Smooth muscle cell (in vitro differentiated cells): Measurements from ENCODE around the gene CEP19. TPM values are rescaled to one million over a fixed set of nuclear protein-coding genes. Genes with fewer than 3 reads are reported as not detected.

ENCODE experiments used
- DNase-seq: peaks from one replicate; lab custom pipeline; 2025; ENCODE audit not compliant: unreplicated experiment; lab: John Stamatoyannopoulos, UW
- H2AFZ ChIP-seq: fragments of 200-600 bp; sonication (generic); 2 replicates; pipeline ENCODE4 v1.6.0; 2016; ENCODE audit warnings: antibody characterized with exemption, low read depth, mild to moderate bottlenecking
- H3F3A ChIP-seq: fragments of 200-600 bp; sonication (generic); 2 replicates; pipeline ENCODE4 v1.6.0; 2017; ENCODE audit warnings: antibody characterized with exemption, low read depth
- H3K27ac ChIP-seq: fragments of 200-600 bp; sonication (generic); 2 replicates; pipeline ENCODE4 v1.5.1; 2016; ENCODE audit warnings: low read depth, mild to moderate bottlenecking
- H3K27me3 ChIP-seq: fragments of 200-600 bp; sonication (generic); 2 replicates; pipeline ENCODE4 v1.6.1; 2016; ENCODE audit warnings: low read depth, mild to moderate bottlenecking
- H3K36me3 ChIP-seq: fragments of 200-600 bp; sonication (generic); 2 replicates; pipeline ENCODE4 v1.5.1; 2016; ENCODE audit warnings: low read depth
- H3K4me1 ChIP-seq: fragments of 200-600 bp; sonication (generic); 2 replicates; pipeline ENCODE4 v1.5.1; 2016; ENCODE audit warnings: low read depth
- H3K4me2 ChIP-seq: fragments of 200-600 bp; sonication (generic); 2 replicates; pipeline ENCODE4 v1.6.0; 2016; ENCODE audit warnings: mild to moderate bottlenecking
- H3K4me3 ChIP-seq: fragments of 200-600 bp; sonication (generic); 2 replicates; pipeline ENCODE4 v1.5.1; 2016; ENCODE audit warnings: mild to moderate bottlenecking
- H3K79me2 ChIP-seq: fragments of 200-600 bp; sonication (generic); 2 replicates; pipeline ENCODE4 v1.6.0; 2016; ENCODE audit warnings: low read depth, mild to moderate bottlenecking
- H3K9ac ChIP-seq: fragments of 200-600 bp; sonication (generic); 2 replicates; pipeline ENCODE4 v1.6.0; 2016; ENCODE audit warnings: low read depth
- H3K9me3 ChIP-seq: fragments of 200-600 bp; sonication (generic); replicated peaks from 2 replicates; pipeline ENCODE4 v1.5.1; 2016; ENCODE audit warnings: low read depth
- H4K20me1 ChIP-seq: fragments of 200-600 bp; sonication (generic); 2 replicates; pipeline ENCODE4 v1.6.0; 2016; ENCODE audit warnings: low read depth
- CTCF ChIP-seq: fragments of 200-600 bp; sonication (generic); IDR thresholded peaks from 2 replicates; pipeline ENCODE4 v1.5.1; 2017; ENCODE audit warnings: borderline replicate concordance, mild to moderate bottlenecking, antibody characterized with exemption; ENCODE audit not compliant: insufficient read depth, poor library complexity, severe bottlenecking
- WGBS: methylation state at CpG from one replicate; pipeline ENCODE4 v1.1.7; 2016; ENCODE audit warnings: low lambda C conversion rate; 5-methylcytosine and 5-hydroxymethylcytosine counted together
- polyA plus RNA-seq: library from polyadenylated mRNA; unstranded; fragments of >200 nt; fragmentation: Nextera tagmentation; extraction: Ambion mirVana; gene quantifications from 2 replicates; pipeline ENCODE4 v1.2.1, GENCODE V29; 2016
- total RNA-seq: library from RNA; depleted of rRNA; stranded (reverse); fragments of >200 nt; gene quantifications from 2 replicates; pipeline ENCODE4 v1.2.3, GENCODE V29; 2014

CEP19 gene
- total and polyA plus RNA-seq, 2 experiments from 2014 or later, result 0.63 to 6.5 TPM

GRCh38 chr3:196700801-196701200, 11.2 kb downstream of the CEP19 start:
- no peak for DNase-seq
- Histone ChIP-seq H3K9me3 (no peaks in the 10 kb centered on the region), H4K20me1 (no peaks in the 10 kb centered on the region), H3K9ac (no peak overlapping the region), H3K36me3 (no peaks in the 10 kb centered on the region), H2AFZ (no peak overlapping the region), H3K27me3 (no peaks in the 10 kb centered on the region), H3K27ac (no peak overlapping the region), H3K4me3 (no peak overlapping the region), H3K4me2 (no peak overlapping the region), H3K4me1 (no peaks in the 10 kb centered on the region), H3F3A (no peaks in the 10 kb centered on the region), H3K79me2 (no peaks in the 10 kb centered on the region)
- 90% methylated on average over 4 of the region's 4 CpGs for whole genome bisulfite sequencing
- no peak for TF ChIP-seq CTCF

DNA sequence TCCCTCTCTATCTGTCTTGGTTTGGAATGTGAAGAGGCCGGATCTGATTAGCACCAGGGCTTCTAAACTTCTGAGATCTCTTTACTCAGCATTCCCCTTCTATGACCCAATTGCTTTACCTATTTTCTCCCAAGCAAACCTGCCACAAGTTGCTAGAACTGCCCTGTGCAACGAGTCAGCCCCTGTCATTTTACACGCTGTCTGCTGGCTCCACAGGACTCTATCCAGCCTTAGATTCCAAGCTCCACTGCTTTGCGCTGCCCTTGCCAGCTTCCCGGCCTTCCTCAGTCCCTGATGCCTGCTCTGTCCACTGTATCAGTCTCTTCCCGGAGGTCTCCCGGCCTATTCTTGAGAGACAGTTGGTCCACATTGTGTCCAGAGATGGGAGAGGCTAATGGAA, 12.3 kb downstream of the CEP19 start:
- H2AFZ ChIP-seq, result no peak overlapping the region
- H4K20me1 ChIP-seq, result no peaks in the 10 kb centered on the region
- H3K9ac ChIP-seq, result no peak overlapping the region
- no peak overlapping the region for H3K27ac ChIP-seq
- no peak overlapping the region for H3K4me2 ChIP-seq
- 81% methylated on average over 7 of the region's 7 CpGs for whole genome bisulfite sequencing
- no peaks in the 10 kb centered on the region for H3K79me2 ChIP-seq
- H3K9me3 ChIP-seq, result no peaks in the 10 kb centered on the region
- no peaks in the 10 kb centered on the region for H3K36me3 ChIP-seq
- no peak for TF ChIP-seq CTCF
- H3K4me3 ChIP-seq, result no peak overlapping the region
- H3K27me3 ChIP-seq, result no peaks in the 10 kb centered on the region
- H3K4me1 ChIP-seq, result no peaks in the 10 kb centered on the region
- DNase-seq, result no peak
- H3F3A ChIP-seq, result no peaks in the 10 kb centered on the region

- no peaks in the 10 kb centered on the region for H3F3A ChIP-seq
- H3K9me3 ChIP-seq, result no peaks in the 10 kb centered on the region
- no peaks in the 10 kb centered on the region for H4K20me1 ChIP-seq
- no peak overlapping the region for H3K4me2 ChIP-seq
- no peak overlapping the region for H3K27ac ChIP-seq
- H3K27me3 ChIP-seq, result no peaks in the 10 kb centered on the region
- no peak for DNase-seq
- no peak overlapping the region for H3K9ac ChIP-seq
- H2AFZ ChIP-seq, result no peak overlapping the region
- H3K79me2 ChIP-seq, result no peaks in the 10 kb centered on the region
- TF ChIP-seq CTCF, result no peak
- H3K4me1 ChIP-seq, result no peaks in the 10 kb centered on the region
- no peaks in the 10 kb centered on the region for H3K36me3 ChIP-seq
- 92% methylated on average over 5 of the region's 5 CpGs for WGBS
- H3K4me3 ChIP-seq, result no peak overlapping the region
These were observed 14.8 kb downstream of the CEP19 start for GRCh38 chr3:196697270-196697669.

GRCh38 chr3:196695849-196696226, 16.2 kb downstream of the CEP19 start:
- Histone ChIP-seq H3F3A (no peaks in the 10 kb centered on the region), H3K27me3 (no peaks in the 10 kb centered on the region), H3K36me3 (no peaks in the 10 kb centered on the region), H3K79me2 (no peaks in the 10 kb centered on the region), H2AFZ (no peak overlapping the region), H3K4me2 (no peak overlapping the region), H3K9me3 (no peaks in the 10 kb centered on the region), H4K20me1 (no peaks in the 10 kb centered on the region), H3K4me3 (no peak overlapping the region), H3K4me1 (no peaks in the 10 kb centered on the region), H3K27ac (no peak overlapping the region), H3K9ac (no peak overlapping the region)
- TF ChIP-seq CTCF, result no peak
- DNase-seq, result no peak
- 93% methylated on average over 5 of the region's 5 CpGs for WGBS
